Measurements from ENCODE around the gene PRR35.

Gene PRR35

GRCh38 chr16:598823-599739, 38.9 kb downstream of the PRR35 start:
- DNase-seq, result no peak

- DNase-seq, result no peak
Measured at GRCh38 chr16:600781-601180, 40.6 kb downstream of the PRR35 start.

- DNase-seq, result no peak
Measured at GRCh38 chr16:603933-604332, 43.7 kb downstream of the PRR35 start.

- DNase-seq, result no peak
Measured at GRCh38 chr16:606656-607307, 46.6 kb downstream of the PRR35 start.

GRCh38 chr16:608019-608418, 47.8 kb downstream of the PRR35 start:
- no peak for DNase-seq

GRCh38 chr16:609316-609715, 49.1 kb downstream of the PRR35 start:
- no peak for DNase-seq

GRCh38 chr16:609984-610383, 49.8 kb downstream of the PRR35 start:
- DNase-seq, result no peak

- DNase-seq, result no peak
Measured at GRCh38 chr16:610513-611381, 50.6 kb downstream of the PRR35 start.

- no peak for DNase-seq
Measured at GRCh38 chr16:615122-615521, 54.9 kb downstream of the PRR35 start.
